ENCODE measurements around the gene DEPDC1B. TPM values are rescaled to one million over a fixed set of nuclear protein-coding genes. Genes with fewer than 3 reads are reported as not detected.

DEPDC1B gene
- total RNA-seq, 1 donor, result 0.63 TPM

- Histone ChIP-seq H3K4me1 (ENCODE audit: insufficient read depth, low read length) (peaks cover 3% of the 10 kb centered on the region), H3K4me3 (ENCODE audit: low read length) (no peak overlapping the region), H3K27me3 (ENCODE audit: insufficient read depth, low read length) (no peaks in the 10 kb centered on the region), H3K9me3 (ENCODE audit: low read depth, low read length) (no peaks in the 10 kb centered on the region)
Observed at GRCh38 chr5:60679816-60680215, 20.1 kb downstream of the DEPDC1B start.

DNA sequence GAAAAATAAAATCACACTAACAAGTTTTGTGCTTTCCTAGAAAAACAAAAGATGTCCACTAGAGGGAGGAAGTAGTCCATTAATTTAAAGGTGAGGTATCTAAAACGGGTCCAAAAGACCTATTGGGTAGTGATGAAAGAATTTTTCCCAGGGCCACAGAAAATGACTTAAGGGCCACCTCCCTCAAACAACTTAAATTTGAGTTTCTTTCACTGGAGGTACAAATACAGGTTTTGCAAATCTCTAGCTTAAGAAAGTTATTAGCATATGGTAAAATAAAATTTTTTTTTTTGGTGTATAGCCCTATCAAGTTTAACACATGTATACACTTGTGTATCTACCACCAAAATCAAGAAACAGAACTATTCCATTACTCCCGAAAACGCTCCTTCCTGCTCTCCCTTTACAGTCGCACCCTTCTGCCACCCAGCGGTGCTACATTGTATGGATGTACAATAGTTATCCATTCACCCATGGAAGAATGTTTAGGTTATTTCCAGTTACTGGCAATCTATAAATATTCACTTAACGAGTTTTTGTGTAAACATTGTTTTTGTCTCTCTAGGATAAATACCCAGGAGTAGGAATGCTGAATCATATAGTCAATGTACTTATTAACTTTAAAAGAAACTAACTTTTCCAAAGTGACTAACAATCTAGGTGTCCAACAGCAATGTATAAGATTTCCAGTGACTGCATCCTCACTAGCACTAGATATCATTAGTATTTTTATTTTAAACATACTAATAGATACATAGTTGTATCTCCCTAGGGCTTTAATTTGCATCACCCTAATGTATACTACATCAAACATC, 21.9 kb downstream of the DEPDC1B start:
- Histone ChIP-seq H3K27me3 (ENCODE audit: insufficient read depth, low read length) (no peaks in the 10 kb centered on the region), H3K4me1 (ENCODE audit: insufficient read depth, low read length) (peaks cover 3% of the 10 kb centered on the region), H3K9me3 (ENCODE audit: low read depth, low read length) (no peaks in the 10 kb centered on the region), H3K4me3 (ENCODE audit: low read length) (no peak overlapping the region)

DNA sequence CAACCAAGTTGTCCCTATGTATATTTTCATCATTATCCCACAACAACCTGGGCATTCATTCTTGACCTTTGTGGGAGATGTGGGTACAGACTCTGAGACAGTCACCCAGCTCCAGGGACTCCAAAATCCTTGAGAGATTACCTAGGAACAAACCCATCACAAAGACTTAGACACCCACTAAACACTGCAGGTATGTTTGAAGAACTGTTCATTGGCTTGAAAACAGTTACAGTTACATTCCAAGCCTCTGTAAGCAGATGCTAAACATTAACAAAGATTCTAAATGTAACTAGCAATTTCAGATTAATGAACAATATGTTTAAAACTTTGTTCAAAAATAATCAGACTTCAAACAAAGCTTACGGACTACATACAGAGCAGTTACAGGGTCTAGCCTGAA, 24.7 kb downstream of the DEPDC1B start:
- no peaks in the 10 kb centered on the region for H3K27me3 ChIP-seq (ENCODE audit: insufficient read depth, low read length)
- H3K9me3 ChIP-seq (ENCODE audit: low read depth, low read length), result no peaks in the 10 kb centered on the region
- peaks cover 3% of the 10 kb centered on the region for H3K4me1 ChIP-seq (ENCODE audit: insufficient read depth, low read length)
- no peak overlapping the region for H3K4me3 ChIP-seq (ENCODE audit: low read length)

DNA sequence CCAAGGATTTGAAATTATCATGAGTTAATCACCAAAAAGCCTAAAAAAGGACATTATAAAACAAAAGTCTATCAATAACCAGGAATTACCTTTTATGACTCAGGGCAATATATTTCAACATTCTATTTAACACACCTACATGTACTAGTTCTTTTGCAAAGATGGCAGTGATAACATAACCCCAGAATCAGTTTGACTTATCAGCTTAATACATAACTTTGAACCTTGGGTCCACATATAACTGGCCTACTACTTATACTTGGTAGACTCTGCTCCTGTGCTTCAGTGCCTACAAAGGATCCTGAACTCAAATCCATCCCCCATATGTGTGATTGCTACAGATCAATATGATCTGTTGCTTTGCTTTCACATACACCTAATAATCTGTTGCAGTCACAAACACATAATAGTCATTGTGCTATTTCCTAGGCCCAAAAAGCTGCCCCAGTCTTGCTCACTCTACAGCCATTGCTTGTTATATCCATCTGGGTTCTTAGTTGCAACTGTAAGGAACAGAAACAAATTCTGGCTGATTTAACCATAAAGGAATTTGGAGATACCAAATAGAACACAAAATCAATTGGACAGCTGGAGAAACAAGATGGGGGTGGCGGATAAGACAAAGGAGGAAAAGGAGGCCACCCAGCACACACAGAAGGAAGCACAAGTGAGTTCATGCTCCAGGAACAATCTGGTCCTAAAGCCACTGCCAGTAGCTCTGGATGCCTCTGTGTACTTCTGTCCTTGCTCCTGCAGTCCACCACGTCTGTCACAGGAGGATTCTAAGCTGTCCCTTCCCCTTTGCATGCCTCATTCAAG, 25.5 kb downstream of the DEPDC1B start:
- no peaks in the 10 kb centered on the region for H3K9me3 ChIP-seq (ENCODE audit: low read depth, low read length)
- peaks cover 3% of the 10 kb centered on the region for H3K4me1 ChIP-seq (ENCODE audit: insufficient read depth, low read length)
- no peaks in the 10 kb centered on the region for H3K27me3 ChIP-seq (ENCODE audit: insufficient read depth, low read length)
- H3K4me3 ChIP-seq (ENCODE audit: low read length), result no peak overlapping the region

DNA sequence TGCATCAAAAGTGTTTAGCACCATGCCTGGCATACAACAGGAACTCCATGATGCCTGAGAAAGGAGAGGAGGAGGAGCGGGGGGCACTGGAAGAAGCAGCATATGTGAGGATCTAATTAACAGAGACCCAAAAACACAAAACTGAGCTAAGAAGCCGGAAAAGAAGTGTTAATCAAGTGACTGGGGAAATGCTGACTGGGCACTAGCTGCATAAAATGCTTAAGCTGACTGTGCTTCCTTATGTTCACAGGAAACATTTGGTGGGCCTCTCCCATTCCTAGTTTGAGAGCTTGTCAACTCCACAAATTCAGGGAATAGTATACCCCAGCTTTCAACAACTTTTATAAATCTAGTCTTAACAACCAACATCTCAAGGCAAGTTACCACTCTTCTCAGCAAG, 26.6 kb downstream of the DEPDC1B start:
- H3K9me3 ChIP-seq (ENCODE audit: low read depth, low read length), result no peaks in the 10 kb centered on the region
- no peaks in the 10 kb centered on the region for H3K27me3 ChIP-seq (ENCODE audit: insufficient read depth, low read length)
- peaks cover 3% of the 10 kb centered on the region for H3K4me1 ChIP-seq (ENCODE audit: insufficient read depth, low read length)
- H3K4me3 ChIP-seq (ENCODE audit: low read length), result no peak overlapping the region

- H3K27me3 ChIP-seq (ENCODE audit: insufficient read depth, low read length), result no peaks in the 10 kb centered on the region
- no peaks in the 10 kb centered on the region for H3K9me3 ChIP-seq (ENCODE audit: low read depth, low read length)
- no peak overlapping the region for H3K4me3 ChIP-seq (ENCODE audit: low read length)
- peaks cover 3% of the 10 kb centered on the region for H3K4me1 ChIP-seq (ENCODE audit: insufficient read depth, low read length)
Observed at GRCh38 chr5:60672693-60673264, 27.2 kb downstream of the DEPDC1B start.

- Histone ChIP-seq H3K4me3 (ENCODE audit: low read length) (no peak overlapping the region), H3K4me1 (ENCODE audit: insufficient read depth, low read length) (no peaks in the 10 kb centered on the region), H3K9me3 (ENCODE audit: low read depth, low read length) (no peaks in the 10 kb centered on the region), H3K27me3 (ENCODE audit: insufficient read depth, low read length) (no peaks in the 10 kb centered on the region)
Observed at GRCh38 chr5:60671899-60672692, 27.9 kb downstream of the DEPDC1B start.

DNA sequence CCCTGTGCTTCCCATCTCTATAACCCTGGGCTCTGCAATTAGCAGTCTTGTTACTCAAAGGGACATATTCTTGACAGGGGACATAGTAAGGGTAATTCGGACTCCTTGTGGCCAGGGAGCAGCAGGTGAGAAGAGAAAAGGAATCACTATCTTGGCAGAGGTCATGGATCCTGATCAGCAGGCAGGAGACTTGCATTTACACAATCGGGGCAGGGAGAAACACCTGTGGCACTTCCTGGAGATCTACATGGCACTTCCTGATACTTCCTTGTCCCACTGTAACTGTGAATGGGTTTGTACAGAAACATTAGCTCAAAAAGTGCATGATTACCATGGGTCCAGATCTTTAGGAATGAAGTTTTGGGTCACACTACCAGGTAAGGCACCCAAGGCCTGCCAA, 29.2 kb downstream of the DEPDC1B start:
- Histone ChIP-seq H3K9me3 (ENCODE audit: low read depth, low read length) (no peaks in the 10 kb centered on the region), H3K4me3 (ENCODE audit: low read length) (no peak overlapping the region), H3K4me1 (ENCODE audit: insufficient read depth, low read length) (no peaks in the 10 kb centered on the region), H3K27me3 (ENCODE audit: insufficient read depth, low read length) (no peaks in the 10 kb centered on the region)

- no peaks in the 10 kb centered on the region for H3K9me3 ChIP-seq (ENCODE audit: low read depth, low read length)
- H3K27me3 ChIP-seq (ENCODE audit: insufficient read depth, low read length), result no peaks in the 10 kb centered on the region
- H3K4me1 ChIP-seq (ENCODE audit: insufficient read depth, low read length), result no peaks in the 10 kb centered on the region
Observed at GRCh38 chr5:60668686-60669304, 31.2 kb downstream of the DEPDC1B start.

DNA sequence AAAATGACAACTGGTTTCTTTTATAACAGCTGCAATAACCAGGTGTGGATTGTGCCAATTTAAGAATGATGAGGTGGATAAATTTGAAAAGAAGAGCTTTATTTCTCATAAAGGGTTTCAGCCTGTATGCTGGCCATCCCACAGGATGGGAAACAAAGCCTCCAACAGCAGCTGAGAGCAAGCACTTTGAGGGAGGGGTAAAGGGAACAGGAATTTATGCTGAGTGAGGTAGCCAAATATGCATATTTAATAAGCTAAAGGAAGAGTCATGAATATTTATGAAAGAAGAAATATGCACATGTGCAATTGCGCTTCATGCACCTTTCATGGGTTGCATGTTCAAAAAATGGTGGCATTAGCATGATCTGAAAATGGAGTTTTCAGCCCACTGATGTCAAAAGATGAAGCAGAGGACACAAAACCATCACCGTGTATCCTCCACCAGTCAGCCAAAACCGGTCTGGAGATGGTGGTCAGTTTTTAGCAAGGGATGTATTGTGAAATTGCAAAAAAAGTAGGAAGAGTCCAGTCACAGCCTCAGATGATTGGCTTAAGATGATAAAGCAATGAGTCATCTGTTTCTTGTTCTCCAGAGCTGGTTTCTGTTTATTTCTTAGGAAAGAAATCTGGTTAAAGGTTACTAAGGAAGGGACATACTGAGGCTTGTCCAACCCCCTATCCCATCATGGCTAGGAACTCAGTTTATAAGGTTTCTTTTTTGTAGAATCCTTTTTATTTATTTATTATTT, 47.9 kb downstream of the DEPDC1B start:
- peaks cover 11% of the 10 kb centered on the region for H3K4me1 ChIP-seq (ENCODE audit: insufficient read depth, low read length)
- H3K27me3 ChIP-seq (ENCODE audit: insufficient read depth, low read length), result no peaks in the 10 kb centered on the region
- H3K9me3 ChIP-seq (ENCODE audit: low read depth, low read length), result peaks cover 4% of the 10 kb centered on the region
- no peak overlapping the region for H3K4me3 ChIP-seq (ENCODE audit: low read length)

More at GRCh38 chr5:60668686-60669304, 31.2 kb downstream of the DEPDC1B start:
- H3K4me3 ChIP-seq (ENCODE audit: low read length), result no peak overlapping the region

- Histone ChIP-seq H3K27me3 (ENCODE audit: insufficient read depth, low read length) (no peaks in the 10 kb centered on the region), H3K9me3 (ENCODE audit: low read depth, low read length) (no peaks in the 10 kb centered on the region), H3K4me3 (ENCODE audit: low read length) (no peak overlapping the region), H3K4me1 (ENCODE audit: insufficient read depth, low read length) (peaks cover 11% of the 10 kb centered on the region)
Observed at GRCh38 chr5:60649288-60649917, 50.6 kb downstream of the DEPDC1B start.

DNA sequence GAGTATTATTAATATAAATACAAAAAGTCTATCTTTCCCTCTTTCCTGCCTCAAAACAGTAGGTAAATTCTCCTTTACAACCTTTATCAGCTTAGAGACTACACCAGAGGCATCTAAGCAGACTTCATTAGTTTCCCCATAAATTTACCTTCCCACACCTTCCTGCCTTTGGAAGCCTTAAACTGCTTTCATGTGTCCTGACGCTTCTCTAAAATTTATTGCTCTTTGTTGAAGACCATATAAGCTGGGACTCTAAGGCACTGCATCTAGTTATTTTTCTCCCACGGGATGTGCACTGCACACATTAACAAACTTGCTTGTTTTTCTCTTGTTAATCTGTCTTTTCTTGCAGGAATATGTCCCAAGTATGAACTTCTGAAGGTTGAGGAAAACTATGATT, 51.8 kb downstream of the DEPDC1B start:
- H3K4me1 ChIP-seq (ENCODE audit: insufficient read depth, low read length), result peaks cover 11% of the 10 kb centered on the region
- H3K4me3 ChIP-seq (ENCODE audit: low read length), result no peak overlapping the region
- no peaks in the 10 kb centered on the region for H3K27me3 ChIP-seq (ENCODE audit: insufficient read depth, low read length)
- no peaks in the 10 kb centered on the region for H3K9me3 ChIP-seq (ENCODE audit: low read depth, low read length)

- Histone ChIP-seq H3K4me3 (ENCODE audit: low read length) (no peak overlapping the region), H3K27me3 (ENCODE audit: insufficient read depth, low read length) (no peaks in the 10 kb centered on the region), H3K9me3 (ENCODE audit: low read depth, low read length) (no peaks in the 10 kb centered on the region), H3K4me1 (ENCODE audit: insufficient read depth, low read length) (no peaks in the 10 kb centered on the region)
Observed at GRCh38 chr5:60640901-60641300, 59.1 kb downstream of the DEPDC1B start.

Data from mononuclear cell (primary cell).